K562 (cell line): ENCODE data around the gene CLSTN2. TPM values are rescaled to one million over a fixed set of nuclear protein-coding genes. Genes with fewer than 3 reads are reported as not detected.

ENCODE experiments used
- ATAC-seq: fragments of 200-7000 bp; cut with Tn5 transposase; 3 replicates; pipeline ENCODE4 v1.9.1; 2020; ENCODE audit warnings: moderate library complexity
- BruUV-seq: library from RNA; stranded (reverse); fragments of 400-500 nt; replicated peaks from 2 replicates; lab custom pipeline; 2021; lab: Mats Ljungman, UMichigan
- CTCF ChIA-PET: fragments of 300-600 bp; formaldehyde crosslinking; extraction: SDS; loops from one replicate; lab custom pipeline; 2021; ENCODE audit warnings: low intra/inter-chr PET ratio; lab: Yijun Ruan, JAX
- POLR2A ChIA-PET: fragments of 300-600, 350-650 bp; sonication (Branson Sonifier 250); formaldehyde crosslinking; extraction: SDS; loops from one replicate; lab custom pipeline; 2021; ENCODE audit warnings: antibody characterized with exemption, inconsistent platforms; lab: Yijun Ruan, JAX
- DNase-seq, 4 experiments: peaks; one replicate each; pipeline versions ENCODE4 v3.0.0 to v3.0.0-alpha.2; 2011 to 2018; ENCODE audit warnings: low spot score in 3 of 4, mixed read lengths in 3 of 4; ENCODE audit errors: extremely low read depth in 1 of 4
- FAIRE-seq: peaks from 2 replicates; lab custom pipeline; 2011; peaks lifted over from hg19 to GRCh38; lab: Jason Lieb, UNC
- H2AFZ ChIP-seq: 2 replicates; pipeline ENCODE4 v1.6.0; 2011; ENCODE audit warnings: low read depth, low read length, control low read depth, inconsistent platforms
- H3K27ac ChIP-seq: fragments of 200-600 bp; 3 replicates; pipeline ENCODE4 v1.8.0; 2011; ENCODE audit warnings: low read depth, mild to moderate bottlenecking, control low read depth, inconsistent platforms, low read length, moderate library complexity, mixed read lengths; ENCODE audit errors: extremely low read depth
- H3K27me3 ChIP-seq, 2 experiments: fragments of 300-600 bp in 1 of 2; 2 replicates in 1 of 2; 3 replicates in 1 of 2; pipeline versions ENCODE4 v1.6.0 to v1.8.0; 2011; ENCODE audit warnings: inconsistent platforms in 2 of 2, low read length in 2 of 2, mild to moderate bottlenecking in 1 of 2, mixed read lengths in 1 of 2, moderate library complexity in 1 of 2; ENCODE audit not compliant: control insufficient read depth in 2 of 2, insufficient read depth in 2 of 2
- H3K36me3 ChIP-seq: fragments of 300-600 bp; 3 replicates; pipeline ENCODE4 v1.8.0; 2011; ENCODE audit warnings: mild to moderate bottlenecking, low read length, inconsistent platforms; ENCODE audit not compliant: control insufficient read depth, insufficient read depth
- H3K4me1 ChIP-seq, 2 experiments: fragments of 200-600 bp in 1 of 2; replicated peaks in 1 of 2; 2 replicates in 1 of 2; 3 replicates in 1 of 2; pipeline versions ENCODE4 v1.5.1 to v1.8.0; 2011; ENCODE audit warnings: inconsistent platforms in 2 of 2, low read length in 2 of 2, mild to moderate bottlenecking in 1 of 2, mixed read lengths in 1 of 2, moderate library complexity in 1 of 2; ENCODE audit not compliant: control insufficient read depth in 2 of 2, insufficient read depth in 2 of 2
- H3K4me2 ChIP-seq: 2 replicates; pipeline ENCODE4 v1.6.1; 2011; ENCODE audit warnings: low read length, control low read depth, inconsistent platforms, mixed read lengths; ENCODE audit not compliant: insufficient read depth
- H3K4me3 ChIP-seq: fragments of 200-600 bp; sonication (generic), shearing (Covaris generic); 2 replicates; pipeline ENCODE4 v1.5.1; 2016; ENCODE audit warnings: control low read depth, inconsistent platforms
- H3K79me2 ChIP-seq: fragments of 200-600 bp; 3 replicates; pipeline ENCODE4 v1.8.0; 2011; ENCODE audit warnings: low read length, inconsistent platforms; ENCODE audit not compliant: control insufficient read depth, insufficient read depth
- H3K9ac ChIP-seq, 2 experiments: 2 replicates each; pipeline versions ENCODE4 v1.6.0 to v1.6.1; 2011; ENCODE audit warnings: low read depth in 2 of 2, low read length in 2 of 2, control low read depth in 1 of 2, inconsistent platforms in 1 of 2, mild to moderate bottlenecking in 1 of 2, mixed read lengths in 1 of 2; ENCODE audit not compliant: insufficient read depth in 1 of 2
- H3K9me1 ChIP-seq: one replicate; pipeline ENCODE4 v1.6.0; 2011; ENCODE audit warnings: inconsistent platforms, mild to moderate bottlenecking, low read length, moderate library complexity; ENCODE audit not compliant: control insufficient read depth, insufficient read depth
- H3K9me3 ChIP-seq: replicated peaks from 2 replicates; pipeline ENCODE4 v1.5.1; 2011; ENCODE audit warnings: low read depth, low read length, inconsistent platforms; ENCODE audit not compliant: control insufficient read depth, insufficient read depth
- H4K20me1 ChIP-seq: replicated peaks from 2 replicates; pipeline ENCODE4 v1.6.1; 2011; ENCODE audit warnings: low read length, inconsistent platforms, mixed read lengths; ENCODE audit not compliant: control insufficient read depth, insufficient read depth
- AFF1 ChIP-seq, 2 experiments: fragments of 450-650 bp; IDR thresholded peaks; 2 replicates each; pipeline ENCODE4 v1.6.1; 2018; ENCODE audit warnings: mild to moderate bottlenecking in 2 of 2, low read depth in 1 of 2; ENCODE audit not compliant: partially characterized antibody in 2 of 2
- DNMT1 ChIP-seq: fragments of 450-650 bp; IDR thresholded peaks from 2 replicates; pipeline ENCODE4 v1.6.1; 2016; ENCODE audit warnings: antibody characterized with exemption, mild to moderate bottlenecking
- ETS2 ChIP-seq: IDR thresholded peaks from 2 replicates; pipeline ENCODE4 v1.6.1; 2016; ENCODE audit warnings: borderline replicate concordance, missing genetic modification characterization, mild to moderate bottlenecking, moderate library complexity, missing compliant biosample characterization; ENCODE audit not compliant: poor library complexity, severe bottlenecking
- FOXJ3 ChIP-seq: sonication (generic); formaldehyde crosslinking; IDR thresholded peaks from 2 replicates; pipeline ENCODE4 v1.4.0; 2020; ENCODE audit warnings: mild to moderate bottlenecking, missing genetic modification reagents
- NCOR1 ChIP-seq: fragments of 450-650 bp; IDR thresholded peaks from 2 replicates; pipeline ENCODE4 v1.6.1; 2016; ENCODE audit warnings: mild to moderate bottlenecking, moderate library complexity
- RBFOX2 ChIP-seq: fragments of 200-400 bp; formaldehyde crosslinking; IDR thresholded peaks from 2 replicates; pipeline ENCODE4 v1.6.1; 2017; ENCODE audit warnings: low read depth, mild to moderate bottlenecking, low read length, moderate library complexity
- TBL1XR1 ChIP-seq, 2 experiments: IDR thresholded peaks; 2 replicates each; pipeline ENCODE4 v1.6.1; 2012; ENCODE audit warnings: improper control_type of control experiment in 2 of 2, low read length in 2 of 2, mild to moderate bottlenecking in 1 of 2
- ZNF121 ChIP-seq: sonication (generic); formaldehyde crosslinking; conservative IDR thresholded peaks from 2 replicates; pipeline ENCODE4 v1.8.0; 2022; ENCODE audit warnings: missing genetic modification reagents
- ZNF76 ChIP-seq: fragments of 250-450 bp; sonication (Bioruptor Pico); IDR thresholded peaks from 2 replicates; pipeline ENCODE4 v1.4.0; 2020; ENCODE audit warnings: mild to moderate bottlenecking, moderate library complexity, borderline replicate concordance
- ZSCAN32 ChIP-seq: fragments of 450-650 bp; formaldehyde crosslinking; IDR thresholded peaks from 2 replicates; pipeline ENCODE4 v1.4.0; 2020; ENCODE audit warnings: mild to moderate bottlenecking, moderate library complexity
- in situ Hi-C: fragments of 300-500 bp; cut with MboI; formaldehyde crosslinking; loops from 4 replicates; pipeline ENCODE4 v1.15.0; 2018; ENCODE audit warnings: inconsistent platforms, mixed read lengths
- intact Hi-C: fragments of 100-400 bp; cut with micrococcal nuclease; formaldehyde crosslinking; loops from 2 replicates; pipeline ENCODE4 v1.14.2; 2022
- polyA plus RNA-seq, 8 experiments: library from polyadenylated mRNA; depleted of rRNA in 4 of 8; stranded (reverse) in 5 of 8; unstranded in 3 of 8; fragments of >200 nt; fragmentation: Nextera tagmentation in 2 of 8; fragmentation: Illumina TruSeq in 1 of 8; extraction: Ambion mirVana in 2 of 8; extraction: Trizol in 1 of 8; gene quantifications; 2 replicates each; pipeline versions ENCODE4 v1.2.1 to v1.2.3, GENCODE V29; 2011 to 2014; ENCODE audit warnings: inconsistent platforms in 1 of 8, missing spikeins in 1 of 8
- total RNA-seq, 7 experiments: library from RNA; depleted of rRNA in 6 of 7; stranded (reverse); fragments of >200 nt in 6 of 7; fragmentation: Illumina TruSeq in 2 of 7; extraction: Trizol in 2 of 7; gene quantifications; 2 replicates each; pipeline versions ENCODE4 v1.2.1 to v1.2.3, GENCODE V29; 2011 to 2021; ENCODE audit warnings: low replicate concordance in 1 of 7
- TF ChIP-seq, protein P1 (sequence below), 2 experiments: fragments of 450-650 bp in 1 of 2; IDR thresholded peaks; 2 replicates each; pipeline ENCODE4 v1.6.1; 2011 to 2017; ENCODE audit warnings: low read depth in 2 of 2, antibody characterized with exemption in 1 of 2, borderline replicate concordance in 1 of 2, low read length in 1 of 2, mild to moderate bottlenecking in 1 of 2, mixed read lengths in 1 of 2; ENCODE audit not compliant: control insufficient read depth in 1 of 2
- TF ChIP-seq, protein P2 (sequence below): fragments of 450-650 bp; formaldehyde crosslinking; IDR thresholded peaks from 2 replicates; pipeline ENCODE4 v1.4.0; 2022; ENCODE audit warnings: mild to moderate bottlenecking, moderate library complexity

Gene CLSTN2
- total and polyA plus RNA-seq, 9 of the 15 experiments (the other 6 are each of a cell fraction or from before 2014, with no cell fraction given) = 0.02 to 0.04 (median 0.04) TPM; not detected in 6

DNA sequence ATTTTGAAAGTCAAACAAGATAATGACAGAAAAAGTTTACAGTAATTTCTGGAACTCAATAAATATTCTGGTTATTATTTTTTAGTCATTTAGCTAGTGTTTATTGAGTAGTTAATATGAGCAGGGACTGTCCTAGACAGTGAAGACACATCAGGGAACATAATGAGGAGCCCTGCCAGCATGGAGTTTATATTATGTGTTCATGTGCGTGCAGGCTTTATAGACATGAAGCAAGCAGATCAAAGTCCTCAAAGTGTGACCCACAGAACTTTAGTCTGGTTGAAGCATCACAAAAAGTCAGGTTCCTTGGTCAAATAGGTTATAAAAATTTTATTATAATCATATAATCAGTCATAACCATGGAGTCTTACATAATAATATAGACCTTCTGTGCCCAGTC is 289.3 kb downstream of the CLSTN2 start (continued):
- TF ChIP-seq AFF1 (IDR thresholded peaks at IDR 0.05; ENCODE audit: low read depth in 1 of 2, partially characterized antibody in 2 of 2) = no peak

- FAIRE-seq (no peak), DNase-seq (no peak), ATAC-seq (no peak)
- H3K9ac ChIP-seq = no peak overlapping the region
- H2AFZ ChIP-seq = no peak overlapping the region
- intact Hi-C loops (no loop called here), in situ Hi-C loops (no loop called here)
- H3K27ac ChIP-seq = no peak overlapping the region
- no peaks in the 10 kb centered on the region for H3K9me1 ChIP-seq
- no peak overlapping the region for H3K4me2 ChIP-seq
- H4K20me1 ChIP-seq = no peaks in the 10 kb centered on the region
- no peak overlapping the region for H3K4me3 ChIP-seq
- no peaks in the 10 kb centered on the region for H3K79me2 ChIP-seq
- no TSS peak for BruUV-seq
- H3K4me1 ChIP-seq = no peaks in the 10 kb centered on the region
- ChIA-PET POLR2A (no interaction called here), CTCF (no interaction called here)
- H3K27me3 ChIP-seq = no peaks in the 10 kb centered on the region
- no peaks in the 10 kb centered on the region for H3K9me3 ChIP-seq
- no peaks in the 10 kb centered on the region for H3K36me3 ChIP-seq
- TF ChIP-seq NCOR1 (no peak), ZNF121 (CRISPR knock-in tag) (no peak), TBL1XR1 (IDR thresholded peaks at IDR 0.05; ENCODE audit: low read length in 2 of 2) (no peak), ETS2 (no peak), ZSCAN32 (no peak), RBFOX2 (no peak), DNMT1 (no peak), ZNF76 (no peak), FOXJ3 (no peak)
- TF ChIP-seq, protein P1, sequence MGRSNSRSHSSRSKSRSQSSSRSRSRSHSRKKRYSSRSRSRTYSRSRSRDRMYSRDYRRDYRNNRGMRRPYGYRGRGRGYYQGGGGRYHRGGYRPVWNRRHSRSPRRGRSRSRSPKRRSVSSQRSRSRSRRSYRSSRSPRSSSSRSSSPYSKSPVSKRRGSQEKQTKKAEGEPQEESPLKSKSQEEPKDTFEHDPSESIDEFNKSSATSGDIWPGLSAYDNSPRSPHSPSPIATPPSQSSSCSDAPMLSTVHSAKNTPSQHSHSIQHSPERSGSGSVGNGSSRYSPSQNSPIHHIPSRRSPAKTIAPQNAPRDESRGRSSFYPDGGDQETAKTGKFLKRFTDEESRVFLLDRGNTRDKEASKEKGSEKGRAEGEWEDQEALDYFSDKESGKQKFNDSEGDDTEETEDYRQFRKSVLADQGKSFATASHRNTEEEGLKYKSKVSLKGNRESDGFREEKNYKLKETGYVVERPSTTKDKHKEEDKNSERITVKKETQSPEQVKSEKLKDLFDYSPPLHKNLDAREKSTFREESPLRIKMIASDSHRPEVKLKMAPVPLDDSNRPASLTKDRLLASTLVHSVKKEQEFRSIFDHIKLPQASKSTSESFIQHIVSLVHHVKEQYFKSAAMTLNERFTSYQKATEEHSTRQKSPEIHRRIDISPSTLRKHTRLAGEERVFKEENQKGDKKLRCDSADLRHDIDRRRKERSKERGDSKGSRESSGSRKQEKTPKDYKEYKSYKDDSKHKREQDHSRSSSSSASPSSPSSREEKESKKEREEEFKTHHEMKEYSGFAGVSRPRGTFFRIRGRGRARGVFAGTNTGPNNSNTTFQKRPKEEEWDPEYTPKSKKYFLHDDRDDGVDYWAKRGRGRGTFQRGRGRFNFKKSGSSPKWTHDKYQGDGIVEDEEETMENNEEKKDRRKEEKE (IDR thresholded peaks at IDR 0.05; ENCODE audit: borderline replicate concordance in 1 of 2, control insufficient read depth in 1 of 2, low read depth in 2 of 2, low read length in 1 of 2) = no peak
- TF ChIP-seq, protein P2, sequence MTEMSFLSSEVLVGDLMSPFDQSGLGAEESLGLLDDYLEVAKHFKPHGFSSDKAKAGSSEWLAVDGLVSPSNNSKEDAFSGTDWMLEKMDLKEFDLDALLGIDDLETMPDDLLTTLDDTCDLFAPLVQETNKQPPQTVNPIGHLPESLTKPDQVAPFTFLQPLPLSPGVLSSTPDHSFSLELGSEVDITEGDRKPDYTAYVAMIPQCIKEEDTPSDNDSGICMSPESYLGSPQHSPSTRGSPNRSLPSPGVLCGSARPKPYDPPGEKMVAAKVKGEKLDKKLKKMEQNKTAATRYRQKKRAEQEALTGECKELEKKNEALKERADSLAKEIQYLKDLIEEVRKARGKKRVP (CRISPR knock-in tag) = no peak
Observed at GRCh38 chr3:140225996-140226395, 291.0 kb downstream of the CLSTN2 start.
